Measurements from ENCODE around the gene CEP131.
"Not testable (repeated sequence)": the region's sequence is repeated elsewhere in the genome, so short reads cannot be mapped to it uniquely, and the experiment has no call there.

The CEP131 gene

DNA sequence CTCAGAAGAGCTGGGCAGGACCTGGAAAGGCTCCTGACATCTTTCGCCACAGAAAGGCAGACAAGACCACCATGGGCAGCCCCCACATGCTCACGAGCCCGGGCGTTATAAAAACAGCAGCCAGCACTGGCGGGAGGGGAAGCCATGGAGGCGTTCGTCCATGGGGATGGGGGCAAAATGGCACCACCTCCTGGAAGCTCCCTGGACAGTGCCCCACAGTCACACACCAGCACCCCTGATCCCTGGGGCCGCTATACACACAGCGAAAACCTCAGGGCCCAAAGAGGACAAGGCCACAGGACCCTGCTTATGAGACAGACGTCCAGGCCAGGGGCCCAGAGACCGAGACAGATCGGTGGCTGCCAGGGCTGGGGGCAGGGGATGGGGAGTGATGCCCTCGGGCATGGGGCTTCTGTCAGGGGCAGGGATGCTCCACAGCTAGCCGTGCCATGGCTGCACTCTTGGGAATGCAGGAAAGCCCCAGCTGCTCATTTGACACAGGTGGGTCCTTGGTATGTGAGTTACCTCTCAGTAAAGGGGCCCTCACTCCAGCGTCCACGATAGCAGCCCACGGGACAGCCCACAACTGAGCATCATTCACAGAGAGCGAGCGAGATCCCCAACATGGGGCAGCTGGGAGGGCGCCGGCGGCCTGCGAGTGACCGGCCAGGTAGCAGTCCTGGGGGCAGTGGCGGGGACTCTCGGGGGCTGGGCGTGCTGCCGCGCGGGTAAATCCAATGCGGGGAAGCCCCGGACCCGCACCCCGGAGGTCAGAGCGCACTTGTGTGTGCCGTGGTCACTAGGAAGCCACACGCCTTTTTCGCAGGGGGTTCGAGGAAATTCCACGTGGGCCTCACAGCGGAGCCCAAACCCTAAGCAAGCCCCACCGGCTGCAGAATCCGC is 63.8 kb downstream of the CEP131 start:
- no peak overlapping the region; the same call in 1 of the 2 replicates for H3K27ac ChIP-seq
- no peak for TF ChIP-seq CTCF (IDR thresholded peaks at IDR 0.05; ENCODE audit: low read depth, low read length)
- DNase-seq = no peak
- no peak overlapping the region for H3K4me3 ChIP-seq (ENCODE audit: low read depth, low read length)
- H3K9me3 ChIP-seq (ENCODE audit: severe bottlenecking) = no peaks in the 10 kb centered on the region
- H3K36me3 ChIP-seq = peaks cover 5% of the 10 kb centered on the region; the same call in 1 of the 2 replicates
- H3K27me3 ChIP-seq (ENCODE audit: insufficient read depth, low read depth, severe bottlenecking) = no peaks in the 10 kb centered on the region

DNA sequence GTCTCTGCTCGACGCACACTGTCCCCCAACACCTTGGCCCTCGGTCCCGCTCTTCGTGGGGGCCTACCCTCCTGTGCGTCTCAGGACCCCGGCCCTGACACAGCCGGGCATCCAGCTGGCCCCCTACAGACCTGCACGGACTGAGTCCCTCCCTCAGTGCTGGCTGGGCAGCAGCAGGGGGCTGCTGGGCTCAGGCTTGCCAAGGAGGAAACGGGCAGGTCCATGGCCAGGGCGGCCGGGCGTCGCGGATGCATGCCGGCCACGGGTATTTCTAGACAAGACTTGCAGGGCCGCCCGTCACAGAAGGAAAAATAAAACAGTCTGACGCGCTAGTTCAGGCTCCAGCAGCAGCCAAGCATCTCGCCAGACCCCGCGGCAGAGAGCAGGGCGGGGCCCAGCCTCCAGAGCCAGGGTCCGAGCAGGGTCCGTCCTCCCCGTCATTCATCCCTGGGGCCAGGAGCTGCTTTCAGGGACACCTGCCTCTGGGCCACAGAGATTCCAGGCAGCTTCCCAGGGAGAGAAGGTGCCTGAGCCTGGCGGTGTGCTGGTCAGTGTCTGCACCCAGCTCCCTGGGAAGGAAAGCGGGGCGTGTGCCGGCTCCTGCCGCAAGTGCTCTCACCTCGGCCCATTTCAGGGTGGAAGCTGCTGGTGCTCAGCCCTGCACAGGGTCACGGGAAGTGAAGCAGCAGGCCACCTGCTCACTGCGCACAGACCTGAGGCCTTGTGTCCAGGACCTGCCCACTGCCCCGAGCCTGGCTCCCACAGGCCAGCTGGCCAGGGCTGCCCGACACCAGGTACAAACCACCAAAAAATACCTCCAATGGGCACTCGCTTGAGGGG is 64.7 kb downstream of the CEP131 start:
- Histone ChIP-seq H3K9me3 (ENCODE audit: severe bottlenecking) (no peaks in the 10 kb centered on the region), H3K36me3 (0 out of 2 replicates have a peak, but pooled peaks cover 4% of the 10 kb centered on the region), H3K4me3 (ENCODE audit: low read depth, low read length) (no peak overlapping the region), H3K27me3 (ENCODE audit: insufficient read depth, low read depth, severe bottlenecking) (no peaks in the 10 kb centered on the region), H3K27ac (no peak overlapping the region)
- DNase-seq = no peak
- no peak for TF ChIP-seq CTCF (IDR thresholded peaks at IDR 0.05; ENCODE audit: low read depth, low read length)

- no peaks in the 10 kb centered on the region for H3K9me3 ChIP-seq (ENCODE audit: severe bottlenecking)
- H3K27me3 ChIP-seq (ENCODE audit: insufficient read depth, low read depth, severe bottlenecking) = no peaks in the 10 kb centered on the region
- H3K36me3 ChIP-seq = 0 out of 2 replicates have a peak, but pooled peaks cover 4% of the 10 kb centered on the region
- H3K27ac ChIP-seq = no peak overlapping the region
- DNase-seq = no peak
- H3K4me3 ChIP-seq (ENCODE audit: low read depth, low read length) = no peak overlapping the region
- no peak for TF ChIP-seq CTCF (IDR thresholded peaks at IDR 0.05; ENCODE audit: low read depth, low read length)
These were observed 65.6 kb downstream of the CEP131 start for GRCh38 chr17:81156866-81157805.

GRCh38 chr17:81154961-81155360 is 67.8 kb downstream of the CEP131 start:
- Histone ChIP-seq H3K4me3 (ENCODE audit: low read depth, low read length) (no peak overlapping the region), H3K27ac (no peak overlapping the region), H3K27me3 (ENCODE audit: insufficient read depth, low read depth, severe bottlenecking) (no peaks in the 10 kb centered on the region), H3K9me3 (ENCODE audit: severe bottlenecking) (no peaks in the 10 kb centered on the region), H3K36me3 (0 out of 2 replicates have a peak, but pooled peaks cover 4% of the 10 kb centered on the region)
- no peak for DNase-seq
- no peak for TF ChIP-seq CTCF (IDR thresholded peaks at IDR 0.05; ENCODE audit: low read depth, low read length)

- H3K4me3 ChIP-seq (ENCODE audit: low read depth, low read length); H3K36me3 ChIP-seq; H3K9me3 ChIP-seq (ENCODE audit: severe bottlenecking); H3K27me3 ChIP-seq (ENCODE audit: insufficient read depth, low read depth, severe bottlenecking); DNase-seq; H3K27ac ChIP-seq: not testable (repeated sequence)
These were observed 68.7 kb downstream of the CEP131 start for GRCh38 chr17:81154016-81154415.
